ENCODE results near the gene MYO10.

- TF ChIP-seq CTCF (IDR thresholded peaks at IDR 0.05) (no peak), POLR2A (IDR thresholded peaks at IDR 0.05) (no peak), POLR2AphosphoS5 (IDR thresholded peaks at IDR 0.05) (no peak)
Measured at GRCh38 chr5:16668194-16668593, 267.9 kb downstream of the MYO10 start.

Data from breast epithelium (tissue), 3 donors.